Fibroblast of the aortic adventitia (primary cell): ENCODE results near the gene TPO. TPM values are rescaled to one million over a fixed set of nuclear protein-coding genes. Genes with fewer than 3 reads are reported as not detected.
"Not testable (repeated sequence)": the region's sequence is repeated elsewhere in the genome, so short reads cannot be mapped to it uniquely, and the experiment has no call there.

ENCODE experiments used
- DNase-seq: peaks from one replicate; pipeline ENCODE4 v3.0.0-alpha.2; 2010; ENCODE audit warnings: low read depth
- H3K4me3 ChIP-seq: 2 replicates; pipeline ENCODE4 v1.5.1; 2011; ENCODE audit warnings: low read depth, mild to moderate bottlenecking, control low read depth, low read length, moderate library complexity
- total RNA-seq: library from RNA; depleted of rRNA; stranded (reverse); fragments of >200 nt; gene quantifications from 2 replicates; pipeline ENCODE4 v1.2.3, GENCODE V29; 2012; ENCODE audit warnings: low replicate concordance
- TF ChIP-seq, protein P1 (sequence below): IDR thresholded peaks from 2 replicates; pipeline ENCODE4 v1.5.1; 2011; ENCODE audit warnings: mild to moderate bottlenecking, low read length, control low read depth, inconsistent platforms; ENCODE audit not compliant: insufficient read depth

The TPO gene
- total RNA-seq, 1 donor, result not detected

GRCh38 chr2:1491751-1492150, 78.5 kb downstream of the TPO start:
- no peak for DNase-seq
- TF ChIP-seq, protein P1, sequence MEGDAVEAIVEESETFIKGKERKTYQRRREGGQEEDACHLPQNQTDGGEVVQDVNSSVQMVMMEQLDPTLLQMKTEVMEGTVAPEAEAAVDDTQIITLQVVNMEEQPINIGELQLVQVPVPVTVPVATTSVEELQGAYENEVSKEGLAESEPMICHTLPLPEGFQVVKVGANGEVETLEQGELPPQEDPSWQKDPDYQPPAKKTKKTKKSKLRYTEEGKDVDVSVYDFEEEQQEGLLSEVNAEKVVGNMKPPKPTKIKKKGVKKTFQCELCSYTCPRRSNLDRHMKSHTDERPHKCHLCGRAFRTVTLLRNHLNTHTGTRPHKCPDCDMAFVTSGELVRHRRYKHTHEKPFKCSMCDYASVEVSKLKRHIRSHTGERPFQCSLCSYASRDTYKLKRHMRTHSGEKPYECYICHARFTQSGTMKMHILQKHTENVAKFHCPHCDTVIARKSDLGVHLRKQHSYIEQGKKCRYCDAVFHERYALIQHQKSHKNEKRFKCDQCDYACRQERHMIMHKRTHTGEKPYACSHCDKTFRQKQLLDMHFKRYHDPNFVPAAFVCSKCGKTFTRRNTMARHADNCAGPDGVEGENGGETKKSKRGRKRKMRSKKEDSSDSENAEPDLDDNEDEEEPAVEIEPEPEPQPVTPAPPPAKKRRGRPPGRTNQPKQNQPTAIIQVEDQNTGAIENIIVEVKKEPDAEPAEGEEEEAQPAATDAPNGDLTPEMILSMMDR, result no peak
- H3K4me3 ChIP-seq, result no peak overlapping the region

DNA sequence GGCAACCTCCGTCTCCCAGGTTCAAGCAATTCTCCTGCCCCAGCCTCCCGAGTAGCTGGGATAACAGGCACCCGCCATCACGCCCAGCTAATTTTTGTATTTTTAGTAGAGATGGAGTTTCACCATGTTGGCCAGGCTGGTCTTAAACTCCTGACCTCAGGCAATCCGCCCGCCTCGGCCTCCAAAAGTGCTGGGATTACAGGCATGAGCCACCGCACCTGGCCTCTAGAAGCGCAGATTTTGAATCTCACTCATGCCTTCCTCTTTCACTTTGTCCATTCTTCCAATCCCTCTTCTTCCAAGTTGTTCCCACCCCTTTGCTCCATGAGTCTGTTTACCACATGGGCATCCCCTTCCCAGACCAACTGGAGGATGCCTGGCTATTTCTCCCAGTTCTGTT, 79.0 kb downstream of the TPO start:
- not testable (repeated sequence) for DNase-seq, H3K4me3 ChIP-seq

DNA sequence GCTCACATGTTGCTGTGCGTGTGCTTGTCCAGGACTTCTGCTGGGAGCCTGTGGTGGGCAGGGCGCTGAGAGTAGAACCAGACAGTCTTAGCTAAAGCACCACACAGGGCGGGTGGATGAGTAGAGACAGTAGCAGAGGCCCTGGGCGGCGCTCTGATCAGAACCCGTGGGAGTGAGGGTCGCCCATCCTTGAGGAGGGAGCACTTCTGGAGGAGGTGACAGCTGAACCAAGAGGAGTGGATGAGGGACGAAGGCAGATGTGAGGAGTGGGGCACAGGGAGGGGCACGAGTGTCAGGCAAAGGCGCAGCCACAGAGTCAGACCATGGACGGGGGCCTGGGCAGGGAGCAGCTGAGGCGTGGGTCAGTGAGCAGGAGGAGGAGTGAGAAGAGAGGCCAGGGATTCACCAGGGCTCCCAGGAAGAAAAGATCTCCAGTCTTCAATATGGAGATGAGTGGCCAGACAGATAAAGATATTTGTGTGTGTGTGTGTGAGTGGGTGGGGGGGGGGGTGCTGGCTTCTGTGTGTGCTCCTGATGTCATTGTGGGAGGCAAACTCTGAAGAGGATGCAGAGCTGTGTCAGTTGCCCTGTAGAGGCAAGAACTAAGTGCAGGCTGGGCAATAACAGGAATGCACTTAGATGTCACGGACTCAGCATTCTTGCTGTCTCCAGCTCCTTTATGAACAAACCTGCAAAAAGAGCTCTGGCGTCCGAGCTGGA, 79.6 kb downstream of the TPO start:
- no peak overlapping the region for H3K4me3 ChIP-seq
- no peak for DNase-seq
- TF ChIP-seq, protein P1, result no peak

DNA sequence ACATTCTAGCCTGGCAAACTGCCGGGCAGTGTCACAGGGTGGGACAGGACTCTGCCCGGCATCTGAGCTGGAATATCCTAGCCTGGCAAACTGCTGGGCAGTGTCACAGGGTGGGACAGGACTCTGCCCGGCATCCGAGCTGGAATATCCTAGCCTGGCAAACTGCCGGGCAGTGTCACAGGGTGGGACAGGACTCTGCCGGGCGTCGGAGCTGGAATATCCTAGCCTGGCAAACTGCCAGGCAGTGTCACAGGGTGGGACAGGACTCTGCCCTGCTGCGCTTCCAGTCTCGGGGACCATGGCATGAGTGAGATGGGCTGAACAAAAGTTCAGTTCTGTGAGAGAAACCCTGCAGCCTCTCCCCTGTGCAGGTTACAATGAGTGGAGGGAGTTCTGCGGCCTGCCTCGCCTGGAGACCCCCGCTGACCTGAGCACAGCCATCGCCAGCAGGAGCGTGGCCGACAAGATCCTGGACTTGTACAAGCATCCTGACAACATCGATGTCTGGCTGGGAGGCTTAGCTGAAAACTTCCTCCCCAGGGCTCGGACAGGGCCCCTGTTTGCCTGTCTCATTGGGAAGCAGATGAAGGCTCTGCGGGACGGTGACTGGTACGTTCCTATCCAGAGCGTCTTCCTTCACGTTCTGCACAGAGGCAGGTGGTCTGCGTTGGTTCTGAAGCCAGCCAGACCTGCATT, 80.3 kb downstream of the TPO start:
- H3K4me3 ChIP-seq, result no peak overlapping the region
- TF ChIP-seq, protein P1, result no peak

GRCh38 chr2:1494257-1494656, 81.0 kb downstream of the TPO start:
- H3K4me3 ChIP-seq, result no peak overlapping the region
- TF ChIP-seq, protein P1, result no peak
- DNase-seq, result no peak

More for the DNA sequence above, 80.3 kb downstream of the TPO start:
- DNase-seq, result no peak

DNA sequence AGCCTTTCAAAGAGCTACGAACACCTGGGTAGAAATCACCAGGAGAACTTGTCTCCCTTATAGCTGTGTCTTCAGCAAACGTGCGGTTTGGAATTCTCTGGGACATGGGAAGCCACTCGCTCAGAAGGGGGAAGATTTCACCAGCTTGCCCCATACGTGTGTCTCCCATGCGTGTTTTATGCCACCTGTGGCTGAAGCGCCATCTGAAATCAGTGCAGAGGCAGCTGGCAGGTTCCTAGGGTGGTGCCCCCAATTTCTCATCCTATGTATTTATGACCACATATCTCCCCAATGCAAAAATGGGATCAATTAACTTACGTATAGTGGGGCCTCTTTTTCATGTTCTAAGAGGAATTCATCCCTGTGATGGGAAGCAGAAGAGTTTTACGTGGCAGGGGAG, 81.6 kb downstream of the TPO start:
- TF ChIP-seq, protein P1, result no peak
- no peak overlapping the region for H3K4me3 ChIP-seq
- no peak for DNase-seq

DNA sequence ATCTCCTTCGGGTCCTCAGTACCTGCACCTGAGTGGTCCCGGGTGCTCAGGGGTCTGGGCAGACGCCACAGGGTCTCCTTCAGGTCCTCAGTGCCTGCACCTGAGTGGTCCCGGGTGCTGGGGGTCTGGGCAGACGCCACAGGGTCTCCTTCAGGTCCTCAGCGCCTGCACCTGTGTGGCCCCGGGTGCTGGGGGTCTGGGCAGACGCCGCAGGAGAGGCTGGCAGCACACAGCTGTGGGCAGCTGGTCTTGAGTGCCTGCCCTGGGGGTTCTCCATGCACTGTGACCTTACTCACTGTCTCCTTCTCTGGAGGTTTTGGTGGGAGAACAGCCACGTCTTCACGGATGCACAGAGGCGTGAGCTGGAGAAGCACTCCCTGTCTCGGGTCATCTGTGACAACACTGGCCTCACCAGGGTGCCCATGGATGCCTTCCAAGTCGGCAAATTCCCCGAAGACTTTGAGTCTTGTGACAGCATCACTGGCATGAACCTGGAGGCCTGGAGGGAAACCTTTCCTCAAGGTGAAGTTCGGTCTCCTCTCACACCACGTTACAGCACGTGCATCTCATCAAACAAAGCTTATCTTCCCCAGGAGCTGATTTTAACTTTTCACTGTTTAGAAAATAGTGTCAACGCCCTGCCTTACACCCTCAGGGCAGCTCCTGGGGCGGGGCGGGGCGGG, 82.6 kb downstream of the TPO start:
- TF ChIP-seq, protein P1, result no peak
- no peak for DNase-seq
- H3K4me3 ChIP-seq, result no peak overlapping the region
